HG03565 (cell line): Measurements from ENCODE around the gene KCNK3.
"Not testable (repeated sequence)": the region's sequence is repeated elsewhere in the genome, so short reads cannot be mapped to it uniquely, and the experiment has no call there.

Experiments
- ATAC-seq: cut with Tn5 transposase; IDR thresholded peaks from one replicate; pipeline ENCODE4 v1.9.1; 2021; ENCODE audit warnings: mild to moderate bottlenecking, moderate library complexity; ENCODE audit not compliant: unreplicated experiment

KCNK3 gene

DNA sequence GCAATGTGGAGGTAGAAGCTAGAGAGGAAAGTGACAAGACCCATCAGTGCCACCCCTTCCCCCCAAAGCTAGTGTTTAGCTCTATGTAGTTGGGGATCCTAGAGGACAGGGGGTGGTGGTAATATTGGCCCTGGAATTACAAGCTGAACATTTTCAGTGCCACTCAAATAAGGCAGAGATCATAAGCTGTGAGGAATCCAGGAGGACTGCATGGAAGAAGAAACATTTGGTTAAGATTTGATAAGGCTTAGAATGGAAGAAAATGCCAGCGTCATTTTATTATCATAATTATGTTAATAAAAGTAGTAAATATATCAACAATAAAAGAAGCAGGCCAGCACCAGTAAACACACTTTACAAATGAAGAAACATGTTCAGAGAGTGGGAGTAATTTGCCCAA, 33.7 kb downstream of the KCNK3 start:
- no peak for ATAC-seq

DNA sequence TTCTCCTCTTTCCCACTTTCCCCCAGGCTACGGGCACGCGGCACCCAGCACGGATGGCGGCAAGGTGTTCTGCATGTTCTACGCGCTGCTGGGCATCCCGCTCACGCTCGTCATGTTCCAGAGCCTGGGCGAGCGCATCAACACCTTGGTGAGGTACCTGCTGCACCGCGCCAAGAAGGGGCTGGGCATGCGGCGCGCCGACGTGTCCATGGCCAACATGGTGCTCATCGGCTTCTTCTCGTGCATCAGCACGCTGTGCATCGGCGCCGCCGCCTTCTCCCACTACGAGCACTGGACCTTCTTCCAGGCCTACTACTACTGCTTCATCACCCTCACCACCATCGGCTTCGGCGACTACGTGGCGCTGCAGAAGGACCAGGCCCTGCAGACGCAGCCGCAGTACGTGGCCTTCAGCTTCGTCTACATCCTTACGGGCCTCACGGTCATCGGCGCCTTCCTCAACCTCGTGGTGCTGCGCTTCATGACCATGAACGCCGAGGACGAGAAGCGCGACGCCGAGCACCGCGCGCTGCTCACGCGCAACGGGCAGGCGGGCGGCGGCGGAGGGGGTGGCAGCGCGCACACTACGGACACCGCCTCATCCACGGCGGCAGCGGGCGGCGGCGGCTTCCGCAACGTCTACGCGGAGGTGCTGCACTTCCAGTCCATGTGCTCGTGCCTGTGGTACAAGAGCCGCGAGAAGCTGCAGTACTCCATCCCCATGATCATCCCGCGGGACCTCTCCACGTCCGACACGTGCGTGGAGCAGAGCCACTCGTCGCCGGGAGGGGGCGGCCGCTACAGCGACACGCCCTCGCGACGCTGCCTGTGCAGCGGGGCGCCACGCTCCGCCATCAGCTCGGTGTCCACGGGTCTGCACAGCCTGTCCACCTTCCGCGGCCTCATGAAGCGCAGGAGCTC, 35.4 kb downstream of the KCNK3 start:
- no peak for ATAC-seq

GRCh38 chr2:26729311-26729710, 36.8 kb downstream of the KCNK3 start:
- ATAC-seq, result no peak

DNA sequence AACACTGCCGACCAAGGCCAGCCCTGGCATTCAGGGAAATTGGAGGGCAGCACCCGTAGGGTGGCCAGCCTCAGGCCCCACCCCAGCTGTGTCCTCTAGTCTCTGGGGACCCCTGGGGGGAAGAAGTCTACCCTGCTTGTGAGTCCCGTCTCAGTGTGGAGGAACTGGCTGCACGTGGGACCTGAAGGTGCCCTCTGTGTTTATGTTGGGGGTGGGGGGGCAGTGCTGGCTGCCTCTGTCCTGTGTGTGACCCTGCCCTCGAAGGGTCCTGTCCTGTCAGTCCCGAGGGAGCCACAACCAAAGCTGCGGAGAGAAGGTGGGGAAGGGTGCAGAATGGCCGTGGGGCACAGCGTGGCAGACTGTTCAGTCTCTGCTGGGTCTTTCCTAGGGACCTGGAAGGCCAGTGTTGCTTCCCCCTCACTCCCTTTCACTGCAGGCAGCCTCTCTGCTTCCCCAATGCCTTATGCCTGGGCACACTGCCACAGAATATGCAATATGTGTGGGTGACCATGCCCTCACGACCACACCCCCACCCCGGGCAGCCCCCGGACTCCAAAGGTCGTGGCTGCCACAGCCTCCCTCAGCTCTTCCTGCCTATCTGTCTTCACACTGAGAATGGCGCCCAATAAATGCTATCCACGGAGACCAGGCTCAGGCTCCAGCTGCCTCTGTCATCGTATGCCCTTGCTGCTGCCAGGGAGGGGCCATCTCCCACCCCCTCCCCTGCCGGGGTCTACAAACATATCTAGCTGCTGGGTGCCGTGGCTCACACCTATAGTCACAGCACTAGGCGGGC, 38.2 kb downstream of the KCNK3 start:
- ATAC-seq, result no peak

- ATAC-seq, result no peak
These were observed 39.2 kb downstream of the KCNK3 start for GRCh38 chr2:26731714-26732113.

DNA sequence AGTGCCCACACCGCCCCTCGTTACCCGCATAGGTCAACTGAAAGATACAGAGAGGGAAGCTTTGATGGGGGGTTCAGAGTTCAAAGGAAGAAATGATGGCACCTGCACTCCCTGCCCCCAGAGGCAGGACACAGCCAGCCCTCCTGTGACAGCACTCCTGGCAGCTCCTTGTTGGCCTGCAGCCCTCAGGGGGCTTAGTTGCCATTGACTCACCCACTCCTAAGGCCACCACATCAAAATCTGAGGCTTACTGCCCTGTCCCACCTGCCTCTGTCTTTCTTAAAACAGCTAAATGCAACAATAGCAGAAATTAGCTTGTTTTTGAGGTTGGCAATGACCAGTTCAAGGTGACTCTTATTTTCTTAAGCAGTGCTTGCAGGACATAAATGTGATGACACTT, 39.9 kb downstream of the KCNK3 start:
- ATAC-seq, result no peak

GRCh38 chr2:26733413-26733812, 40.9 kb downstream of the KCNK3 start:
- no peak for ATAC-seq

GRCh38 chr2:26735097-26735496, 42.6 kb downstream of the KCNK3 start:
- ATAC-seq, result no peak

DNA sequence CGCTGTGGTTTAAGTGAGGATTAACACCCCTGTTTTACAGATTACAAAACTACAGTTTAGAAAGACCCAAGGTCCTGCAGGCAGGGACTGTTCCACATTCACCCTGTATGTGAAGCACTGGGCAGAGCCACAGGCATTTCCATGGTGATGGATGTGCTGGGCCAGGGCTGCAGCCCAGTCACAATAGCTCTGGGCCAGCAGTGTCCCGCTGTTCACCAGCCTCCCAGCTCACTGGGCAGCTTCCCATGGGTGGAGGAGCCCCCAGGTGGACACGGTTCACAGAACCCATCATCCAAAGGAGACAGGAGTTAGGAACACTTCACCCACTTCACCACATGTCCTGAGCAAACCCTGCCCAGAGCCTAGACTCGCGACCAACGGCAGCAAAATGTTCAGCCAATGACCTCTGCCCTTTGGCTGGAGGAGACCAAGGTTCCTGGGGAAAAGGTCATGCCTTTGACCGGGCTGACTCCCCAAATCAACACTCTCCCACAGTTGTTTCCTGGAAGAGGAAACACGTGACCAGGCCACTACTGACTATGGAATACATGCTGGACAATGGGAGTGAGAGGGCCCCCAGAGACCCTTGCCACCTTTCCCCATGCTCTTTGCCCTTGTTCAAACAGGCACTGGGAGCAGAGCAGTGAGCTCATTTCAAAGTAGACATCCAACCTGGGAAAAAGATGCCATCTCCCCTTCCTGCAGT, 43.5 kb downstream of the KCNK3 start:
- no peak for ATAC-seq

DNA sequence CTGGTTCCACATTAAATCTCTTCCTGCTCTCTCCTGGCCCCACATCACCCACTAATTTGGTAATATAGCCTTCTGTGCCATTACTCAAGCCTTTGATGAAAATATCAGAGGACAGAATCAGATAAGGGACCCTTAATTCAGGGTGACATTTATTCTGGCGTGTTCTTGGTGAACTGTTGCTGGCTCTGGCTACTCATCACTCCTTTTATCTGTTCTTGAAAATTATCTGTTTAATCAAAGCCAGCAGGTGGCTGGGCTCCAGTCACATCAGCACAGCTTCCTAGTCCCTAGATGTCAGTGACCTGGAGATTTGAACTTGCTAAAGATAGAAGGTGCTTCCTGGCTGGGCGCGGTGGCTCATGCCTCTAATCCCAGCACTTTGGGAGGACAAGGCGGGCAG, 44.7 kb downstream of the KCNK3 start:
- no peak for ATAC-seq

DNA sequence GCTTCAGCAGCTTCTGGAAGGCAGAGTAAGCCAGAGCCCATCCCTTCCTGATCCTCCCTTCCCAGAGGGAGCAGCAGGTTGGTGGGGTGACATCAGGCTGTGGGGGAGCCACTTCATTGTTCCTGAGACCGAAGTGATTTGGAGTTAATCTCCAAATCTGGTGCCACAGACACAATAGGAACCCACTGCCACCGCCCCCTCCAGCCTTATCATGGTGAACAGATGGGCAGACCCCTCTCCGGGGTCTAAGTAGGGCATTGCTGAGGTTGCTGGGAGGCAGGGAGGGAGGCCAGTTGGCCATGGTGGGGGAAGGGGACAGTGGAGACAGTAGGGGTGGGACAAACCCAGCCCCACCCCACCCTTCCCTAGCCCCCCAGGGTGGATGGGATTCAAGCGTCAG, 46.0 kb downstream of the KCNK3 start:
- no peak for ATAC-seq

DNA sequence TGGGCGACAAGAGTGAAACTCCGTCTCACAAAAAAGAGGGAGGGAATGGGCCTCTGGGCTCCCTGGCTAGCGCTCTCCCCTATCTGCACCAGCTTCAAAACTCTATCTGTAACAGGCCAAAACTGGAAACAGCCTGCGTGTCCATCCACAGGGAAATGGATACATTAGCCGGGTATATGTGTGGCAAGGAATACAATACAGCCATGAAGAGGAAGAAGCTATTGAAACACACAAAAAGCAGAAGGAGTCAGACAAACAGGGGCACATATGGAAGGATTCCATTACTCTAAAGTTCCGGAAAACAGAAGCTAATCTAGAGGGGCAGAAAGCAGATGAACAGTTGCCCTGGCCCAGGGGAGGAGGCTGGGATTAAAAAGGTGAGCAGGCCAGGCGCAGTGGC, 47.0 kb downstream of the KCNK3 start:
- no peak for ATAC-seq

DNA sequence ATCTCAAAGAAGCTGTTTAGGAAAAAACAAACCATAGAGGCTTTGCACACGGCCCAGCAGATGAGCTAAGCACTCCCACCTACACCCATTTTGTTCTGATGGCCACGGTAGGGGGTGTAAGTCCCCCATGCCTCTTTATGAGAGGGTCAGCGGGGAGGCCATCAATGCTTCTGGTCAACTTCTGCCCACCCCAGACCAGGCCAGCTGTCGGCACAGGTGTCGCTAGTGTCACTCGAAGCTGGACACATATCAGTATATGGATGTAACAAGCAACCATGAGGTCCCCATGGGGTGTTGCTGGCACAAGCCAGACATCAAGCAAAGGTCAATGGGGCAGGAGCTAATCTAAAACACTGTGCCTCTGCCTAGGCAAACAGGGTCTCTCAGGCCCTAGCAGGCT, 47.8 kb downstream of the KCNK3 start:
- no peak for ATAC-seq

- no peak for ATAC-seq
These were observed 48.4 kb downstream of the KCNK3 start for GRCh38 chr2:26740890-26741302.

DNA sequence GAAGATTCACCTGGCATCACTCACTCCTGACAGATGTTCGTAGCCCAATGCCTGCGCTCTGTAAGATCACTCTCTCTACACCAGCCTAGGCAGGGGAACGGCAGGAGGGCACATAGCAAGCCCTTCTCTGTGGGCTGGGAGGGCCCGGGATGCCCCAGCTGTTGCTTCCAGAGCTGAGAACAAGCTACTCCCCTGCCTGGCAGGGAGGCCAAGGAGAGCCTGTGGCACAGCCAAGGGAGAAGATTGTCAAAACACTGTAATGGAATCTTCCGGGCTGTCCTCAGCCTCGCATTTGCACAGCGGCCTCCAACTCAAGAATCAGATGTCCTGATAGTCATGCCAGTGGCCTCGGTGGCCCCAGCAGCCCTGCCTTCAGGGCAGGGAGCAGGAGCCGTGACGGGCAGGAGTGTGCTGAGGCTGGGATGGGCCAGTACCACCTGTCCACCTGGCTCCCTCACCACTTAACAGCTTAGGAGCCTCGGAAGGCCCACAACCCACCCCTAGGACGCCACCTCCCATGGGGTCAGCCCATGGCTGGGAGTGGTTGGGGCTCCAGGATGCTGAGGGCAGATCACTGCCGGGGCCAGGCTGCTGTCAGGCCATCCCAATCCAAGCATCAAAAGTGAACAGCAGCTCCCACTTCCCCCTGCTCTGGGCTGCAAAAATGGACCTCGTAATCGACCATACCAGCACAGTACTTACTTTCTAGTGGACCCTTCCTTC, 49.7 kb downstream of the KCNK3 start:
- no peak for ATAC-seq

DNA sequence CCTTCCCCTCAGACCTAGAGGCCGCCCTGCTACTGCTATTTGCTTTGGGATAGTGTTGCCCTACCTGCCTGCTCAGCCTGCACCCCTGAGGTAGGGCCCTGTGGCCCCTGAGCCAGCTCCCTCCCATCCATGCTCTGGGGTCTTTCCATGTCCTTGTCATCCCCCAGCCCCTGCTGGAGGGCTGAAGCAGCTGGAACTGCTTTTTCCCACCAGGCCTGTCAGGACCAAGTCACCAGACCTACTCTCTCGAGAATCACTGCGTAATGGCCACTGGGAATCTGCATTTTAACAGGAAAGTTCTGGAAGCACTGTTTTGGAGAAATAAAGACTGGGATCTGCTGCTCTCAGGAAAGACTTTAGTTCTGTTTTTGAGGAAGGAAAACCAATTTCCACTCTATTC, 51.3 kb downstream of the KCNK3 start:
- no peak for ATAC-seq

- no peak for ATAC-seq
These were observed 52.4 kb downstream of the KCNK3 start for GRCh38 chr2:26744953-26745352.

DNA sequence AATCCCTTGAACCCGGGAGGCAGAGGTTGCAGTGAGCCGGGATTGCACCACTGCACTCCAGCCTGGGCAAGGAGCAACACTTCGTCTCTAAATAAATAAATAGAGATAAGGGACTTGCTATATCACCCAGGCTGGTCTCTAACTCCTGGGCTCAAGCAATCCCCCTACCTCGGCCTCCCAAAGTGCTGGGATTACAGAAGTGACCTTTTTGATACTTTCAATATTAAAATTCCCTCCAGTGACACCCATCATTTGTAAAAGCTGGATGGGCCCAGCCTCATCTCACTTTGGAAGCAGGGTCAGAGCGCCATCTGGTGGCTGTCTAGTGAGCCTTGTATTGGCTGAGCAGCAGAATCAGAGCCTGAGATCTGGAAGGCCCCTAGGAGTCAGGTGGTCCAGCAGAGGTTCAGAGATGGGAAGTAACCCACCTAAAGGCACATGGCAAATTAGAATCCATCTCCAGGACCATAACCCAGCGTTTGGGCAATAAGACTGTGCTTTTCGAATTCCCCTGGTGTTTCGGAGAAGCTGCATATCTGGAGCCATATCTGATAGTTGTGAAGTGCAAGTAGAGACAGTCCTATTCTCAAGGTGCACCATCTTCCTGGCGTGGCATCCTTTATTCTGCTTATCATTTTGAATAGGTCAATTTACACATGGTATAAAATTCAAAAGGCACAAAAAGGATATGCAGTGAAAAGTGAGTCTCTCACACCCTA, 53.2 kb downstream of the KCNK3 start:
- ATAC-seq, result no peak

GRCh38 chr2:26746934-26747333, 54.4 kb downstream of the KCNK3 start:
- no peak for ATAC-seq

GRCh38 chr2:26749787-26750420, 57.4 kb downstream of the KCNK3 start:
- not testable (repeated sequence) for ATAC-seq
